Tibial nerve (tissue), 4 donors: ENCODE results near the gene RUNX1.

ENCODE experiments used
- EP300 ChIP-seq, 2 donors: sonication (generic); formaldehyde crosslinking; IDR thresholded peaks; one replicate each; pipeline ENCODE4 v1.6.1; 2017; ENCODE audit warnings: antibody characterized with exemption in 2 of 2, mild to moderate bottlenecking in 1 of 2
- POLR2A ChIP-seq, 2 donors: fragments of 450-650 bp; IDR thresholded peaks; one replicate each; pipeline ENCODE4 v1.6.1; 2017; ENCODE audit warnings: antibody characterized with exemption in 2 of 2, mild to moderate bottlenecking in 2 of 2, moderate library complexity in 2 of 2
- TF ChIP-seq, protein P1 (sequence below), 5 experiments: fragments of 200-600 bp in 3 of 5; fragments of 450-650 bp in 2 of 5; sonication (generic) in 3 of 5; IDR thresholded peaks; one replicate each; pipeline ENCODE4 v1.5.1; 2016 to 2019; ENCODE audit warnings: antibody characterized with exemption in 5 of 5, mild to moderate bottlenecking in 3 of 5, moderate library complexity in 2 of 5

DNA sequence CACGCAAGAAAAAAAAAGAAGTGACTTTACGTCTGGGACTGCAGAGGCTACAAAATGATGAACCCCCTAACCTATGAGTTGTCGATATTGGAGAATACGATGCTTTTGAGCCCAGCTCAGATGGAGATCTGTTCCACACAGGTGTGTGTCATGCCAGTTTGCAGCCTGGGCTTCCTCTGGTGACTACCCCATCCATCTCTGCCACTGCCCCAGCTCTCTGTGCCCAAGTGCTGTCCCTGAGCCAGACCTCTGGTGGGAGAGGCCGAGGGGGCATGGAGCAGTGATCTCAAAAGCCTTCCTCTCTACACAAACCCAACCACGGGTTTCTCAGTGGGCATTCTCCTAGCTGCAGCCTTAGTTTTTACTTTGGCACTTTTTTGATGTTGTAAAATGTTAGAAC lies 239.3 kb downstream of the RUNX1 start:
- TF ChIP-seq, protein P1, sequence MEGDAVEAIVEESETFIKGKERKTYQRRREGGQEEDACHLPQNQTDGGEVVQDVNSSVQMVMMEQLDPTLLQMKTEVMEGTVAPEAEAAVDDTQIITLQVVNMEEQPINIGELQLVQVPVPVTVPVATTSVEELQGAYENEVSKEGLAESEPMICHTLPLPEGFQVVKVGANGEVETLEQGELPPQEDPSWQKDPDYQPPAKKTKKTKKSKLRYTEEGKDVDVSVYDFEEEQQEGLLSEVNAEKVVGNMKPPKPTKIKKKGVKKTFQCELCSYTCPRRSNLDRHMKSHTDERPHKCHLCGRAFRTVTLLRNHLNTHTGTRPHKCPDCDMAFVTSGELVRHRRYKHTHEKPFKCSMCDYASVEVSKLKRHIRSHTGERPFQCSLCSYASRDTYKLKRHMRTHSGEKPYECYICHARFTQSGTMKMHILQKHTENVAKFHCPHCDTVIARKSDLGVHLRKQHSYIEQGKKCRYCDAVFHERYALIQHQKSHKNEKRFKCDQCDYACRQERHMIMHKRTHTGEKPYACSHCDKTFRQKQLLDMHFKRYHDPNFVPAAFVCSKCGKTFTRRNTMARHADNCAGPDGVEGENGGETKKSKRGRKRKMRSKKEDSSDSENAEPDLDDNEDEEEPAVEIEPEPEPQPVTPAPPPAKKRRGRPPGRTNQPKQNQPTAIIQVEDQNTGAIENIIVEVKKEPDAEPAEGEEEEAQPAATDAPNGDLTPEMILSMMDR (IDR thresholded peaks at IDR 0.05) = no peak
- TF ChIP-seq POLR2A (IDR thresholded peaks at IDR 0.05) = no peak
- no peak for TF ChIP-seq EP300 (IDR thresholded peaks at IDR 0.05)
